HG02571 (cell line): ENCODE results near the gene GEMIN5.
"Not testable (repeated sequence)": the region's sequence is repeated elsewhere in the genome, so short reads cannot be mapped to it uniquely, and the experiment has no call there.

Source experiments
- ATAC-seq: cut with Tn5 transposase; IDR thresholded peaks from one replicate; pipeline ENCODE4 v1.9.1; 2021; ENCODE audit warnings: mild to moderate bottlenecking, moderate library complexity; ENCODE audit not compliant: unreplicated experiment

Gene GEMIN5, protein sequence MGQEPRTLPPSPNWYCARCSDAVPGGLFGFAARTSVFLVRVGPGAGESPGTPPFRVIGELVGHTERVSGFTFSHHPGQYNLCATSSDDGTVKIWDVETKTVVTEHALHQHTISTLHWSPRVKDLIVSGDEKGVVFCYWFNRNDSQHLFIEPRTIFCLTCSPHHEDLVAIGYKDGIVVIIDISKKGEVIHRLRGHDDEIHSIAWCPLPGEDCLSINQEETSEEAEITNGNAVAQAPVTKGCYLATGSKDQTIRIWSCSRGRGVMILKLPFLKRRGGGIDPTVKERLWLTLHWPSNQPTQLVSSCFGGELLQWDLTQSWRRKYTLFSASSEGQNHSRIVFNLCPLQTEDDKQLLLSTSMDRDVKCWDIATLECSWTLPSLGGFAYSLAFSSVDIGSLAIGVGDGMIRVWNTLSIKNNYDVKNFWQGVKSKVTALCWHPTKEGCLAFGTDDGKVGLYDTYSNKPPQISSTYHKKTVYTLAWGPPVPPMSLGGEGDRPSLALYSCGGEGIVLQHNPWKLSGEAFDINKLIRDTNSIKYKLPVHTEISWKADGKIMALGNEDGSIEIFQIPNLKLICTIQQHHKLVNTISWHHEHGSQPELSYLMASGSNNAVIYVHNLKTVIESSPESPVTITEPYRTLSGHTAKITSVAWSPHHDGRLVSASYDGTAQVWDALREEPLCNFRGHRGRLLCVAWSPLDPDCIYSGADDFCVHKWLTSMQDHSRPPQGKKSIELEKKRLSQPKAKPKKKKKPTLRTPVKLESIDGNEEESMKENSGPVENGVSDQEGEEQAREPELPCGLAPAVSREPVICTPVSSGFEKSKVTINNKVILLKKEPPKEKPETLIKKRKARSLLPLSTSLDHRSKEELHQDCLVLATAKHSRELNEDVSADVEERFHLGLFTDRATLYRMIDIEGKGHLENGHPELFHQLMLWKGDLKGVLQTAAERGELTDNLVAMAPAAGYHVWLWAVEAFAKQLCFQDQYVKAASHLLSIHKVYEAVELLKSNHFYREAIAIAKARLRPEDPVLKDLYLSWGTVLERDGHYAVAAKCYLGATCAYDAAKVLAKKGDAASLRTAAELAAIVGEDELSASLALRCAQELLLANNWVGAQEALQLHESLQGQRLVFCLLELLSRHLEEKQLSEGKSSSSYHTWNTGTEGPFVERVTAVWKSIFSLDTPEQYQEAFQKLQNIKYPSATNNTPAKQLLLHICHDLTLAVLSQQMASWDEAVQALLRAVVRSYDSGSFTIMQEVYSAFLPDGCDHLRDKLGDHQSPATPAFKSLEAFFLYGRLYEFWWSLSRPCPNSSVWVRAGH (N-terminal part only)

DNA sequence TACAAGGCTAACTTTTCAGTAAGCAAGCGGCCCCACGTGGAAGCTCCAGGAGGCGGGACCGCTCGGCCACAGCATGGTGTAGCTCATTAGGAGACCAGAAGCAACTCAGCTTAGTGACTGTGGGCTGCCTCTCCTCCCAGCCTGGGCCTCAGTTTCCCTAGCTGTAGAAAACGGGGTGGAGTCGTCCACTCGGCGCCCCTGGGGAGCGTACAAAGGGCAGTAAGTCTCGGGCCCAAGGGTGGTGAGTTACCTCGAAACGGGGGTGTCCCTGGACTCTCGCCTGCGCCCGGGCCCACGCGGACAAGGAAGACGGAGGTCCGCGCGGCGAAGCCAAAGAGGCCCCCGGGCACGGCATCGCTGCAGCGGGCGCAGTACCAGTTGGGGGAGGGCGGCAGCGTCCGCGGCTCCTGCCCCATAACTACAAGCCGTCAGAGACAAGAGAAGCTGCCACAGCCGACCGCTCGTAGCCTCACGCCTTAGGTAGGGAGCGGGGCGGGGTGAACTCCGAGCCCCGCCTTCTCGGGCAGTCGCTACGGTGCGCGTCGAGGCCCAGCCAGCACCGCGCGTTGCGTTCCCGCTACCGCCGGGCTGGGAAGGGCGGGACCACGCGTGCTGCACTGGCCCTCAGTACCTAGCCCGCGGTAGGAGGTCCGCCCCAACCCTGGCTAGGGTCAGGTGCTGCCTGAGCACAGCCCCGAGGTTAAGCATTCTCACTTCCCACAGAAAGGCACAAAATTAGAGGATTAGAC, at the start of gene GEMIN5:
TSS of gene GEMIN5 (minus strand) at position 494 of the 749 bp plus-strand sequence. CDS start at position 416, 78 bp downstream.
- peak; percentile 83 for ATAC-seq

DNA sequence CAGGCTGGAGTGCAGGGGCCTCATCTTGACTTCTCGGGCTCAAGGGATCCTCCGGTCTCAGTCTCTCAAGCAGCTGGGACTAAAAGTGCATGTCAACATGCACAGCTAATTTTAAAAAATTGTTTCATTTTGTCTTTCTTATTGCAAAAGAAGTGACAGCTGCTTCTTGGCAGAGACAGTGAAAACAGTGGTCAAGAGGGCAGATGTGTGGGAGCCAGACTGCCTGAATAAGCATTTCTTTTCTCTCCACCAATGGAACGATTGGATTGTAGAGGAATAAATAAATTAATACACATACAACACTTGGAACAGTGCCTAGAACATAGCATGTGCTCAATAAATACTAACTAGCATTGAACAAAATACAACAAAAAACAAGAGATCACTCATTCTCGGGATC, 48.1 kb upstream of the GEMIN5 start:
- no peak for ATAC-seq

GRCh38 chr5:154984946-154985516, 47.0 kb upstream of the GEMIN5 start:
- ATAC-seq, result no peak

GRCh38 chr5:154978294-154978693, 40.3 kb upstream of the GEMIN5 start:
- not testable (repeated sequence) for ATAC-seq

GRCh38 chr5:154977409-154977808, 39.4 kb upstream of the GEMIN5 start:
- ATAC-seq, result no peak

DNA sequence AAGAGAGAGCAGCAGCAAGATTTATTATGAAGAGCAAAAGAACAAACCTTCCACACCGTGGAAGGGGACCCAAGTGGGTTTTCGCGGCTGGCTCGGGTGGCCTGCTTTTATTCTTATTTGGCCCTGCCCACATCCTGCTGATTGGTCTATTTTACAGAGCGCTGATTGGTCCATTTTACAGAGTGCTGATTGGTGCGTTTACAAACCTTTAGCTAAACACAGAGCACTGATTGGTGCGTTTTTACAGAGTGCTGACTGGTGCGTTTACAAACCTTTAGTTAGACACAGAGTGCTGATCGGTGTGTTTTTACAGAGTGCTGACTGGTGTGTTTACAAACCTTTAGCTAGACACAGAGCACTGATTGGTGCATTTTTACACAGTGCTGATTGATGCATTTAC, 38.1 kb upstream of the GEMIN5 start:
- ATAC-seq, result not testable (repeated sequence)

DNA sequence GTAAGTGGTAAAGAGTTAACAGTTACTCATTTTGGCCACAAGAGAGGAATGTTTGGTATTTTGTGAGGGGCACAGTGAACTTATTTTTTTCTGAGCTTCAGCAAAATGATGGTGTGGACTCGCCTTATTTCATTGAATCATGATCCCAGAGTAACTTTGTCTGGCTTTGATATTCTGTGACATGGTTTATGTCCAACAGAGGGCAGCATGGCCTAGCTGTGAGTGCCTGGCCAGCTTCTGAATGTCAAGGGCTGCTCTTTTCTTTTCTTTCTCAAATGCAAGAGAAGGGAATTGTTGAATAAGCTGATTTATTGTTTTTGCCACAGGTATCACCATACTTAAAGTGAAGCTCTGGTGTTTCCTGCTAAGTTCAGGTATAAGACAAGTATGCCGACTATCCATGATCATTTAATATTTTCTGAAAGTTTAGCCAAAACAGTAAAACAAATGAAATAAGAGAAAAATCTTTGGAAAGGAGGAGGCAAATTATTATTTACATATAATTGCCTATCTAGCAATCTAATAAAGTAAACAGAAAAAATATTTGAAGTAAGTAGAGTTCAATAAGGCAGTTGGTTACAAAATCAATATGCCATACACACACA, 34.6 kb upstream of the GEMIN5 start:
- ATAC-seq, result no peak

GRCh38 chr5:154971501-154971900, 33.5 kb upstream of the GEMIN5 start:
- ATAC-seq, result no peak

- no peak for ATAC-seq
These were observed 32.7 kb upstream of the GEMIN5 start for GRCh38 chr5:154970759-154971158.

- no peak for ATAC-seq
These were observed 30.9 kb upstream of the GEMIN5 start for GRCh38 chr5:154968953-154969352.

- no peak for ATAC-seq
These were observed 29.5 kb upstream of the GEMIN5 start for GRCh38 chr5:154967421-154968024.

- ATAC-seq, result no peak
These were observed 28.9 kb upstream of the GEMIN5 start for GRCh38 chr5:154966874-154967273.

DNA sequence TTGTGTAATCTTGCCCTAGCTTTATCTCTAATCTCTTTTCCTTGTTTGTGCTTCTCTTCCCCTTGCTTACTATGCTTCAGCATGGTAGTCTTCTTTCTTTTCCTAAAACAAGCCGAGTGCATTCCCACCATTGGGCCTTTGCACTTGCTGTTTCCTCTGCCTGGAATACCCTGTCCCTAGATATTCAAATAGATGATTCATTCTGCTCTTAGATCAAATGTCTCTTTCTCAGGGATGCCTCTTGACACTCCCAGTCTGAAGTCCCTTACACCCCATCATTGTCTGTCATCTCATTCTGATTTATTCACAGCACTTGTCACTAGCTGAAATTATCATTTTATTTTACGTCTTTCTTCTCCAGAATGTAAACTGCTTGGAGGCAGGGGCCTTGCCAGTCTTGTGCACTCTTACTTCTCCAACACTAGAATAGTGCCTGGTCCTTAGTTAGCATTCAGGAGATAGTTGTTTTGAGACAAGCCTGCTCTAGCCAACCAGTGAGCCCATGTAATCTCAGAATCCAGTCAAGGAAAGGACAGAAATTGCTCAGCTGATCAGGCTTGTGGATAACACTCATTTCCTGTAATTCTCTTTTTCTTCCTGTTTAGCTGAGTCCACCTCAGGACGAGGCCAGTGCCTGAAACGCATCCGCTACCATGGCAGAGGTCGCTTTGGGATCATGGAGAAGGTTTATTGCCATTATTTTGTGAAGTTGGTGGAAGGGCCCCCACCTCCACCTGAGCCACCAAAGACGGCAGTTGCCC, 28.2 kb upstream of the GEMIN5 start:
- ATAC-seq, result no peak

DNA sequence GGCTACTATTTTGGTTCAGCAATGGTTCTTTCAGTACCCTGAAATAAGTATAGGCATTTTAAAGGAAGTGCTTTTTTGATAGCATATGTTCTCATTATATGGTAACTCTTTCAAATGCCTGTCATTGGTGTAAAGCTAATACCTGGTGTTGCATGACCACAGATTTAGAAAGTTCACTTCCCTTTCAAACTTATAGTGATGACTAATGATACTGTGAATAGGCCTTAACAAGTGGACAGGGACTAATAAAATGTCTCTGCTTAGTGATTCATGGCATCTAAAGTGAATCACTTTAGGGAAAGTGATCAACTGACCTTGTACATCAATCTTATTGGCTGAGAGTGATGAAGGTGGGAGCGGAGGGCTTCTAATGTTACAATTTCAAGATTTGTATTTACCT, 24.5 kb upstream of the GEMIN5 start:
- ATAC-seq, result peak; percentile 56

DNA sequence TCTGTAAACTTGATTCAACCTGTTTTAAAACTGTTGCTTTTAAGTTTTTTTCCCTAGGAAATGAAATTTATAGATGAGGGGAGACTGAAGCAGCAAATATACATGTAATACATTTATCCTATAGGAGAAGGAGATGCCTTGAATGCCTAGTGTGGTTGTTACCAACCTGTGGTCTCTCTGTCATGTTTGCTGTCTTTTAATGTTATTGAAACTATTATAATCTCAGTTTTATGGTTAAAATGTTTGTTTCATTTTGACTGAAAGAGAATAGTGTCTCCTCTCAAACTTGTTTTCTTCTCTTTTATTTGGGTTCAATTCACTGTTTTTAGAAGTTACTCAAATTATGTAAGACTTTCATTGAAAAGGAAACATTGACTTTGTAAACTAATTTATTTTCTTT, 18.7 kb upstream of the GEMIN5 start:
- no peak for ATAC-seq

DNA sequence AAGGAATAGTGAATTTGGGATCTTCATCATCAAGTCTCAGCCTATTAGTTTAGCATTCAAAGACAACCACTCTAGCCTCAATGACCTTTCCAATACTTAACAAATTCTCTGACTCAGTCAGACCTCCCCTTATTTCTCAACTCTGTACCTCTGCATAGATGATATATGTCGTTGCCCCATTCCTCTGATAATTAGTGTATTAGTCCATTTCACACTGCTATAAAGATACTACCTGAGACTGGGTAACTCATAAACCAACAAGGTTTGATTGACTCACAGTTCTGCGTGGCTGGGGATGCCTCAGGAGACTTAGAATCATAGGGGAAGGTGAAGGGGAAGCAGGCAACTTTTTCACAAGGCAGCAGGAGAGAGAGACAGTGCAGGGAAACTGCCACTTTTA, 11.8 kb upstream of the GEMIN5 start:
- no peak for ATAC-seq

- ATAC-seq, result no peak
These were observed 10.3 kb upstream of the GEMIN5 start for GRCh38 chr5:154948313-154948712.

DNA sequence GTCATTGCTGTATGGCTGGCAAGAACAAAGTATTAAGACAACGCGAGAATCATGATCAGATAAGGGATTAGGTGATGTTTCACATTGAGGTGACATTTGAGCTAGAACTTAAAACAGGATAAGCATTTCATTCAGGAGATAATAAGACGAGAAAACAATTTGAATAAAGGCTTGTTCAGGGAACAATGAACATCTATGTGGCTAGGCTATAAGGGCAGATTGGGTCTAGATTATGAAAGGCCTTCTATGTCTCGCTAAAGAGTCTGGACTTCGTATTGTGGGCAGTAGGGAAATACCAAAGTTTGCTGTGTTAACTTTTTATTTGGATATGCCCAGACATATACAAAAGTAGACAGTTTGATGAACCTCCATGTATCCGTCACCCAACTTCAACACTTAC, 9.8 kb upstream of the GEMIN5 start:
- ATAC-seq, result no peak
